ENCODE measurements around the gene GPR107. TPM values are rescaled to one million over a fixed set of nuclear protein-coding genes. Genes with fewer than 3 reads are reported as not detected.
A peak's percentile ranks its signal among the peaks of the same experiment; 100 is the strongest.

The GPR107 gene
- total and polyA plus RNA-seq, 7 donors: 3.6 to 34.1 (median 19.6) TPM

- no peak overlapping the region for H3K4me3 ChIP-seq
- H3K36me3 ChIP-seq: peaks cover 4 to 86% (median 36%) of the 10 kb centered on the region in 4 donors
- 92 to 97% methylated on average over 6 of the region's 6 CpGs for WGBS, 2 donors
Observed at GRCh38 chr9:130088051-130088450, 34.3 kb downstream of the GPR107 start.

GRCh38 chr9:130089141-130089540, 35.4 kb downstream of the GPR107 start:
- Histone ChIP-seq H3K4me1 (no peaks in the 10 kb centered on the region), H3K36me3 (peaks cover 0 to 86% (median 34%) of the 10 kb centered on the region in 4 donors), H3K27me3 (no peaks in the 10 kb centered on the region), H3K4me3 (no peak overlapping the region), H3K27ac (no peak overlapping the region), H3K9me3 (no peaks in the 10 kb centered on the region)
- peak; percentile 37 for DNase-seq
- intact Hi-C loops (cut with DNase I): no loop called here
- WGBS, 2 donors: 95 to 97% methylated on average over 12 of the region's 12 CpGs
- TF ChIP-seq POLR2A (IDR thresholded peaks at IDR 0.05): no peak
- no peak for TF ChIP-seq POLR2AphosphoS5 (IDR thresholded peaks at IDR 0.05)
- TF ChIP-seq CTCF (IDR thresholded peaks at IDR 0.05): no peak
- TF ChIP-seq EP300 (IDR thresholded peaks at IDR 0.05): no peak

More at GRCh38 chr9:130088051-130088450, 34.3 kb downstream of the GPR107 start:
- peak; percentile 4 for DNase-seq
- no peaks in the 10 kb centered on the region for H3K9me3 ChIP-seq
- no peaks in the 10 kb centered on the region for H3K27me3 ChIP-seq
- no peak overlapping the region for H3K27ac ChIP-seq
- intact Hi-C loops (cut with DNase I): no loop called here
- TF ChIP-seq POLR2AphosphoS5 (IDR thresholded peaks at IDR 0.05) (no peak), POLR2A (IDR thresholded peaks at IDR 0.05) (no peak), CTCF (IDR thresholded peaks at IDR 0.05) (no peak), EP300 (IDR thresholded peaks at IDR 0.05) (no peak)
- H3K4me1 ChIP-seq: no peaks in the 10 kb centered on the region

GRCh38 chr9:130090915-130091314, 37.2 kb downstream of the GPR107 start:
- intact Hi-C loops (cut with DNase I): no loop called here
- Histone ChIP-seq H3K9me3 (no peaks in the 10 kb centered on the region), H3K4me3 (no peak overlapping the region), H3K36me3 (peaks cover 0 to 90% (median 34%) of the 10 kb centered on the region in 4 donors), H3K27ac (peak overlapping the region in 1 of 4 donors; percentile 17), H3K4me1 (no peaks in the 10 kb centered on the region), H3K27me3 (no peaks in the 10 kb centered on the region)
- DNase-seq: no peak
- no peak for TF ChIP-seq POLR2A (IDR thresholded peaks at IDR 0.05)
- no peak for TF ChIP-seq EP300 (IDR thresholded peaks at IDR 0.05)
- TF ChIP-seq POLR2AphosphoS5 (IDR thresholded peaks at IDR 0.05): no peak
- TF ChIP-seq CTCF (IDR thresholded peaks at IDR 0.05): no peak
- 88 to 92% methylated on average over 3 of the region's 3 CpGs for WGBS, 2 donors

- H3K36me3 ChIP-seq: peaks cover 0 to 86% (median 28%) of the 10 kb centered on the region in 4 donors
- TF ChIP-seq POLR2A (IDR thresholded peaks at IDR 0.05) (no peak), POLR2AphosphoS5 (IDR thresholded peaks at IDR 0.05) (no peak), CTCF (IDR thresholded peaks at IDR 0.05) (no peak), EP300 (IDR thresholded peaks at IDR 0.05) (no peak)
- H3K9me3 ChIP-seq: no peaks in the 10 kb centered on the region
- no peak overlapping the region for H3K4me3 ChIP-seq
- peak; percentile 30 for DNase-seq
- no peak overlapping the region for H3K27ac ChIP-seq
- 67 to 83% methylated on average over 4 of the region's 4 CpGs for WGBS, 2 donors
- H3K27me3 ChIP-seq: no peaks in the 10 kb centered on the region
- H3K4me1 ChIP-seq: no peaks in the 10 kb centered on the region
- intact Hi-C loops (cut with DNase I): no loop called here
Observed at GRCh38 chr9:130092910-130093309, 39.2 kb downstream of the GPR107 start.

- Histone ChIP-seq H3K27ac (no peak overlapping the region), H3K4me3 (no peak overlapping the region), H3K27me3 (no peaks in the 10 kb centered on the region), H3K4me1 (no peaks in the 10 kb centered on the region), H3K36me3 (peaks cover 5 to 90% (median 26%) of the 10 kb centered on the region in 4 donors), H3K9me3 (no peaks in the 10 kb centered on the region)
- intact Hi-C loops (cut with DNase I): no loop called here
- WGBS, 2 donors: 78 to 80% methylated on average over 7 of the region's 7 CpGs
- DNase-seq: peak; percentile 19
- TF ChIP-seq POLR2AphosphoS5 (IDR thresholded peaks at IDR 0.05): no peak
- no peak for TF ChIP-seq CTCF (IDR thresholded peaks at IDR 0.05)
Observed at GRCh38 chr9:130095872-130096271, 42.2 kb downstream of the GPR107 start.
